Measurements from ENCODE around the gene RAB11FIP4.

DNA sequence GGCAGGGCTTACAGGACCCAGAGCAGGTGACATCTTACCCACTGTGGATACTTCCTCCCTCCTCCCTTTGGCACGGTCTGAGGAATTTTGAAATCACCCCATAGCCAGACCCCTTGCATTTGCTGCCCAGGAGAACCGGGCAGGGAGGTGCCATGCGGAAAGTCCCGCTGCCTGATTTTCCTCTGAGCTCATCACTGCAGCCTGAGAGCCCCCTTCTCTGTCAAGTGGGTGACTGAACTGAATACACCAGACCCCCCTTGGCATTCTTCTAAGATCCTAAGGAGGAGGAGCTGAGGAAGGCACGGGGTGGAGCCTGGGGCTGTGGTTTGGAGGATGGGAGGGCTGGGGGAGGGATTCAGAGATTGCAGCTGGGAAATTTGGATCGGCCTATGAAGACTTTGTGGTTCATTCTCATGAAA, 173.4 kb downstream of the RAB11FIP4 start:
- TF ChIP-seq, protein P1, sequence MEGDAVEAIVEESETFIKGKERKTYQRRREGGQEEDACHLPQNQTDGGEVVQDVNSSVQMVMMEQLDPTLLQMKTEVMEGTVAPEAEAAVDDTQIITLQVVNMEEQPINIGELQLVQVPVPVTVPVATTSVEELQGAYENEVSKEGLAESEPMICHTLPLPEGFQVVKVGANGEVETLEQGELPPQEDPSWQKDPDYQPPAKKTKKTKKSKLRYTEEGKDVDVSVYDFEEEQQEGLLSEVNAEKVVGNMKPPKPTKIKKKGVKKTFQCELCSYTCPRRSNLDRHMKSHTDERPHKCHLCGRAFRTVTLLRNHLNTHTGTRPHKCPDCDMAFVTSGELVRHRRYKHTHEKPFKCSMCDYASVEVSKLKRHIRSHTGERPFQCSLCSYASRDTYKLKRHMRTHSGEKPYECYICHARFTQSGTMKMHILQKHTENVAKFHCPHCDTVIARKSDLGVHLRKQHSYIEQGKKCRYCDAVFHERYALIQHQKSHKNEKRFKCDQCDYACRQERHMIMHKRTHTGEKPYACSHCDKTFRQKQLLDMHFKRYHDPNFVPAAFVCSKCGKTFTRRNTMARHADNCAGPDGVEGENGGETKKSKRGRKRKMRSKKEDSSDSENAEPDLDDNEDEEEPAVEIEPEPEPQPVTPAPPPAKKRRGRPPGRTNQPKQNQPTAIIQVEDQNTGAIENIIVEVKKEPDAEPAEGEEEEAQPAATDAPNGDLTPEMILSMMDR (IDR thresholded peaks at IDR 0.05; ENCODE audit: insufficient read depth, low read length, poor library complexity, severe bottlenecking): no peak
- no peak for TF ChIP-seq EZH2phosphoT487 (conservative IDR thresholded peaks at IDR 0.05; ENCODE audit: low read length)
